ENCODE data around the gene SNX30. TPM values are rescaled to one million over a fixed set of nuclear protein-coding genes. Genes with fewer than 3 reads are reported as not detected.

SNX30 gene
- total RNA-seq, 4 donors from 2014 or later, result 5.5 to 9.4 (median 7.4) TPM

DNA sequence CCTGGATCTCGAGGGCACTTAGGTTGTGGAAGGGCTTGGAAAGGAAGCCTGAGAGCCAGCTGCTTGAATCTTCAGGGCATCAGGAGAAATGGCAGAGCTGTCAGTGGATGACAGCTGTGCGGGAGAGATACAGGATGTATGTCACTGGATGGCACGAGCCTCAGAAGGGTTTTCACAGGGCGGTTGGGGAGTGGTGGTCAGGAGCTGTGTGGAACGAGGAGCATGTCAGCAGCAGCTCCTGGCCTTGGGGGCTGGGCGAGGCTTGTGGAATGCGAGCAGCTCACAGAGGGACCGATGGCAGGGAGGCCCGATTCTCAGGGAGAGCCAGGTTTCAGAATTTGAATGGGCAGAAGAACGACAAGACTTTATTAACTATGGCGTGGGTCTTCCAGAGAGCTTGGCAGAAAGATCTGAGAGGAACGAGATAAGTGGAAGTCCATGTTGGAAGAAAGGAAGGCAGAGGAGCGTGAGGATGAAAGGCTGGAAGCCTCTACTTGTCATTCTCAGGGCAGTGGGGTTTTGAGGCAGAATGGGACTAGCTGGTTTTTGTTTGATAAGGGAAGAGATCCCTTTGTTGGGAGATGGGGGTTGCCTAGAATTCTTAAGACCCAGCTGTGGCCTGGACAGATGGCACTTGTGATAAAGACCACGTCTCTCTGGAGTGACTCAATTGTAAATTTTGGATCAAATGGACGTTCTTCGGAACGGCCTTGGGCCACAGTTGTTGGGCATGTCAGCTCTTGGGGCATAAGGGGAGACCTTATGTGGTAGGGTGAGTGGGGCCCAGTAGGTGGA lies 60.3 kb downstream of the SNX30 start:
- Histone ChIP-seq H3K4me3 (replicated peaks in 1 of 3) (no peak overlapping the region), H3K9me3 (no peaks in the 10 kb centered on the region), H3K27me3 (no peaks in the 10 kb centered on the region), H3K36me3 (no peaks in the 10 kb centered on the region), H3K27ac (no peak overlapping the region), H3K4me1 (peaks cover 3 to 18% of the 10 kb centered on the region in 2 donors)
- intact Hi-C loops (cut with DNase I), result no loop called here
- DNase-seq, result no peak
- TF ChIP-seq, protein P1, sequence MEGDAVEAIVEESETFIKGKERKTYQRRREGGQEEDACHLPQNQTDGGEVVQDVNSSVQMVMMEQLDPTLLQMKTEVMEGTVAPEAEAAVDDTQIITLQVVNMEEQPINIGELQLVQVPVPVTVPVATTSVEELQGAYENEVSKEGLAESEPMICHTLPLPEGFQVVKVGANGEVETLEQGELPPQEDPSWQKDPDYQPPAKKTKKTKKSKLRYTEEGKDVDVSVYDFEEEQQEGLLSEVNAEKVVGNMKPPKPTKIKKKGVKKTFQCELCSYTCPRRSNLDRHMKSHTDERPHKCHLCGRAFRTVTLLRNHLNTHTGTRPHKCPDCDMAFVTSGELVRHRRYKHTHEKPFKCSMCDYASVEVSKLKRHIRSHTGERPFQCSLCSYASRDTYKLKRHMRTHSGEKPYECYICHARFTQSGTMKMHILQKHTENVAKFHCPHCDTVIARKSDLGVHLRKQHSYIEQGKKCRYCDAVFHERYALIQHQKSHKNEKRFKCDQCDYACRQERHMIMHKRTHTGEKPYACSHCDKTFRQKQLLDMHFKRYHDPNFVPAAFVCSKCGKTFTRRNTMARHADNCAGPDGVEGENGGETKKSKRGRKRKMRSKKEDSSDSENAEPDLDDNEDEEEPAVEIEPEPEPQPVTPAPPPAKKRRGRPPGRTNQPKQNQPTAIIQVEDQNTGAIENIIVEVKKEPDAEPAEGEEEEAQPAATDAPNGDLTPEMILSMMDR (IDR thresholded peaks at IDR 0.05), result no peak
- TF ChIP-seq POLR2A (IDR thresholded peaks at IDR 0.05), result no peak
- 66 to 76% methylated on average over 17 of the region's 17 CpGs for WGBS, 2 donors

DNA sequence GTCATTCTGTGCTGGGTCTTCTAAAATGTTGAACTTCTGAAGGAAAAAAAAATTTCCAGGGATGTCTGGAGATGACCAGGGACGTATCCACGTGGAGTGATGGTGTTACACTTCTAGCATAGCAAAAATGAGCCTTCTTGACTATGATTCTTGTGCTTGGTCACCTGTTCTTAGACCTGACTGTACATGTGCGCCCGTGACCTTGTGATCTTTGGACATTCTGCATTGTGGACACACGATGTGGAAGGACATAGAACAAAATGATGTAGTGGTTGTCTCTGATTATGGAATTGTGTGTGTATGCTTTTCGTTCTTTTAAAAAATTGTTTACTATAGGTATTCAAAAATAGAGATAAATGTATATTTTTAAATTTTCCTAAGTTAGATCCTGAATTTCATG lies 61.0 kb downstream of the SNX30 start:
- Histone ChIP-seq H3K27me3 (no peaks in the 10 kb centered on the region), H3K4me3 (replicated peaks in 1 of 3) (no peak overlapping the region), H3K4me1 (peaks cover 3 to 18% of the 10 kb centered on the region in 2 donors), H3K9me3 (no peaks in the 10 kb centered on the region), H3K27ac (no peak overlapping the region), H3K36me3 (no peaks in the 10 kb centered on the region)
- TF ChIP-seq POLR2A (IDR thresholded peaks at IDR 0.05), result no peak
- TF ChIP-seq, protein P1 (IDR thresholded peaks at IDR 0.05), result no peak
- WGBS, 2 donors, result 95 to 97% methylated on average over 6 of the region's 6 CpGs
- no peak for DNase-seq
- intact Hi-C loops (cut with DNase I), result no loop called here

DNA sequence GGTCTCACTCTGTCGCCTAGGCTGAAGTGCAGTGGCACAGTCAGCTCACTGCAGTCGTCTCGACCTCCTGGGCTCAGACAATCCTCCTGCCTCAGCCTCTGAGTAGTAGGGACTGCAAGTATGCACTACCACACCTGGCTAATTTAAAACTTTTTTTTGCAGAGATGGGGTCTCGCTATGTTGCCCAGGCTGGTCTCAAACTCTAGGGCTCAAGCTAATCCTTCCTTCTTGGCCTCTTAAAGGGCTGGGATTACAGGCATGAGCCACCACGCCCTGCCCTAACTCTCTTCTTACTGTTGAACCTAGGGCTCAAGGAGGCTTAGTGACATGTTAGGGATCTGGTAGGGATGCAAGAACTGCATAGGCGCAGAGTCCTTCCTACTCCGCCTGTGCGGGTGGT lies 65.3 kb downstream of the SNX30 start:
- Histone ChIP-seq H3K27me3 (no peaks in the 10 kb centered on the region), H3K4me3 (replicated peaks in 1 of 3) (no peak overlapping the region), H3K27ac (no peak overlapping the region), H3K9me3 (no peaks in the 10 kb centered on the region), H3K36me3 (no peaks in the 10 kb centered on the region), H3K4me1 (peaks cover 9 to 14% of the 10 kb centered on the region in 2 donors)
- intact Hi-C loops (cut with DNase I), result no loop called here
- DNase-seq, result no peak
- 85 to 87% methylated on average over 8 of the region's 8 CpGs for WGBS, 2 donors
- no peak for TF ChIP-seq POLR2A (IDR thresholded peaks at IDR 0.05)
- TF ChIP-seq, protein P1 (IDR thresholded peaks at IDR 0.05), result no peak

DNA sequence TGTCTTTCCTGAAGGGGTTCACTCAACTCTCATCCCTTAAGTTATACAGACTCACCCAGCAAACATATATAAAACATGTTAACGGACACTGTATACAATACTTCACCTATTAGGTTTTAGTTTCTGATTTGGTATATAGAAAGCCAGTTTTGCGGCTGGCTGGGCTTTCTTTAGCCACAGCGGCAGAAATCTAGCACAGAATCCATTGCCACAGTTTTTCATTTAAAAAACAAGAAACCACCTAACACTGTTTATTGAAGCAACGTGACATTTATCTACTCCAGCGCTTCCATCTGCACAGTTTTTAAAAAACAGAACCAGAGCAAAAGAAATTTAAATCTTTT lies 67.3 kb downstream of the SNX30 start:
- no peaks in the 10 kb centered on the region for H3K9me3 ChIP-seq
- no peak for DNase-seq
- TF ChIP-seq POLR2A (IDR thresholded peaks at IDR 0.05), result no peak
- TF ChIP-seq, protein P1 (IDR thresholded peaks at IDR 0.05), result no peak
- H3K27ac ChIP-seq, result peak overlapping the region in 2 of 3 donors; percentile 38 to 41
- peaks cover 9 to 14% of the 10 kb centered on the region in 2 donors for H3K4me1 ChIP-seq
- H3K27me3 ChIP-seq, result no peaks in the 10 kb centered on the region
- no peaks in the 10 kb centered on the region for H3K36me3 ChIP-seq
- 85 to 93% methylated on average over 5 of the region's 5 CpGs for WGBS, 2 donors
- H3K4me3 ChIP-seq (replicated peaks in 1 of 3), result no peak overlapping the region
- intact Hi-C loops (cut with DNase I), result no loop called here

DNA sequence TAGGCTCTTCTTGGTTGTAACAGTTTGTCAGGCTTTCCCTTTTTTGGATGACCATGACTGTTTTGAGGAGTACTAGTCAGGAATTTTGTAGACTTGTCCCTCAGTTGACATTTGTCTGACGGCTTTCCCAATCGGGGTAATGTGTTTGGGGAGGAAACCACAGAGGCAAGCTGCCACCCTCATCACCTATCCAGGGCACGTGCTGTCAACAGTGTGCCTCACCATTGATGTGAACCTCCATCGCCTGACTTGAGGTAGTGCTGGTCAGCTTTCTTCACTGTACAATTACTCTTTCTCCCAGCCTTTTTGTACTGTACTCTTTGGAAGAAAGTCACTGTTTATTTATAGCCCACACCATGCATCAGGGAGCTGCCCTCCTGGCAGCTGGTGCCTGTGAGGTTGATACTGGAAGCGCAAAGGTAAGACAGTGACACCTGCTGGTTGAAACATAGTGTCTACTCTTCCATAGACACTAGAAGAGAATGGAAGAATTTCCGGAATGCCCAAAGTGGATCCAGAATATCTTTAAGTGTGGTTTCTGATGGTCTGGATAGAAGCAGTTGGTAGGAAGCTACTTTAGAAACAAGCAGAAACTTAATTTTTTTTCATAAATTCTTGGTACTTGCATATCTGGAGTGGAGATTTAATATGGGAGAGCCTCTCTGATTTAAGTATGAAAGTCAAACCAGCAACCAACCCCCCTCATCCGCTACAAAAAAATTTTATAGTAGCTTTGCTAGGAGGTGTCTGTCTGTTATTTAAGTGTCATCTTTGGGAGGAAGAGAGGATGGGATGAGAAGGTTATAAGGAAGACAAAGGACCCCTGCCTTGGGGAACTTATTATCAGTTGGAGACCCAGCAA lies 69.3 kb downstream of the SNX30 start:
- H3K36me3 ChIP-seq, result no peaks in the 10 kb centered on the region
- WGBS, 2 donors, result 55 to 63% methylated on average over 7 of the region's 7 CpGs
- DNase-seq, result peak; percentile 45 to 63
- TF ChIP-seq, protein P1 (IDR thresholded peaks at IDR 0.05), result peak; percentile 27 to 78 (median 67)
- TF ChIP-seq POLR2A (IDR thresholded peaks at IDR 0.05), result no peak
- no peaks in the 10 kb centered on the region for H3K9me3 ChIP-seq
- H3K27me3 ChIP-seq, result no peaks in the 10 kb centered on the region
- intact Hi-C loops (cut with DNase I), result no loop called here
- no peak overlapping the region for H3K27ac ChIP-seq
- no peak overlapping the region for H3K4me3 ChIP-seq (replicated peaks in 1 of 3)
- peaks cover 9 to 14% of the 10 kb centered on the region in 2 donors for H3K4me1 ChIP-seq
